GM12891 (cell line): Measurements from ENCODE around the gene IGF1R.

Experiments
- DNase-seq: peaks from one replicate; pipeline ENCODE4 v3.0.0; 2011; ENCODE audit warnings: low spot score; ENCODE audit not compliant: insufficient read length
- FAIRE-seq: peaks from 2 replicates; lab custom pipeline; 2011; peaks lifted over from hg19 to GRCh38; lab: Jason Lieb, UNC
- PAX5 ChIP-seq: IDR thresholded peaks from 2 replicates; pipeline ENCODE4 v1.6.1; 2011; ENCODE audit warnings: low read length, moderate library complexity, mild to moderate bottlenecking; ENCODE audit not compliant: insufficient read depth, severe bottlenecking
- POLR2A ChIP-seq: IDR thresholded peaks from 2 replicates; pipeline ENCODE4 v1.6.1; 2011; ENCODE audit warnings: low read depth, low read length, control low read depth
- POLR2AphosphoS5 ChIP-seq: IDR thresholded peaks from 2 replicates; pipeline ENCODE4 v1.6.1; 2011; ENCODE audit warnings: low read depth, low read length, control low read depth
- POU2F2 ChIP-seq: IDR thresholded peaks from 2 replicates; pipeline ENCODE4 v1.6.1; 2011; ENCODE audit warnings: low read depth, mild to moderate bottlenecking, control low read depth, low read length, moderate library complexity
- SPI1 ChIP-seq: IDR thresholded peaks from 2 replicates; pipeline ENCODE4 v1.6.1; 2011; ENCODE audit warnings: low read depth, low read length, control low read depth
- TAF1 ChIP-seq: IDR thresholded peaks from 2 replicates; pipeline ENCODE4 v1.6.1; 2011; ENCODE audit warnings: low read depth, low read length, control low read depth

Gene IGF1R

DNA sequence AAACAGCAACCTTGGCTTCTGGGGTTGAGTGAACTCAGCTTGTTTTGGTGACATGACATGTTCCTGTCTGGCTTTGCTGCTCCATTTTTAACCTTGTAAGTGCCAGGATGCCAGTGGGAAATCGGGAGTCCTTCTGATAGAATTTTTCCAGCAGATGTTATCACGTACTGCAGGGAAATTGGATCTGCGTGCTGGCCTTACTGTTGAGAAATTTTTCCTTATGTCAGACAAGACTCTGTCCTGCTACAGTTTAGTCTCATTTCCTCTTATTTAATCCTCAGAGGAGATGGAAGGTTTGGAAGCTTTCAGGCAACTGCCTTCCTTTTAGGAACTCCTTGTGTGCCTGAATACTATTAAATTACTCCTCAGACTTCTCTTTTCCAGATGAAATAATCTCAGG is 278.7 kb downstream of the IGF1R start:
- no peak for DNase-seq
- no peak for TF ChIP-seq PAX5
- no peak for TF ChIP-seq POU2F2
- no peak for TF ChIP-seq POLR2A
- no peak for TF ChIP-seq POLR2AphosphoS5
- TF ChIP-seq TAF1: no peak
- no peak for TF ChIP-seq SPI1
- no peak for FAIRE-seq

GRCh38 chr15:98927996-98928395 is 279.7 kb downstream of the IGF1R start:
- TF ChIP-seq SPI1 (no peak), POU2F2 (no peak), POLR2A (no peak), PAX5 (no peak), POLR2AphosphoS5 (no peak), TAF1 (no peak)
- no peak for DNase-seq
- no peak for FAIRE-seq

DNA sequence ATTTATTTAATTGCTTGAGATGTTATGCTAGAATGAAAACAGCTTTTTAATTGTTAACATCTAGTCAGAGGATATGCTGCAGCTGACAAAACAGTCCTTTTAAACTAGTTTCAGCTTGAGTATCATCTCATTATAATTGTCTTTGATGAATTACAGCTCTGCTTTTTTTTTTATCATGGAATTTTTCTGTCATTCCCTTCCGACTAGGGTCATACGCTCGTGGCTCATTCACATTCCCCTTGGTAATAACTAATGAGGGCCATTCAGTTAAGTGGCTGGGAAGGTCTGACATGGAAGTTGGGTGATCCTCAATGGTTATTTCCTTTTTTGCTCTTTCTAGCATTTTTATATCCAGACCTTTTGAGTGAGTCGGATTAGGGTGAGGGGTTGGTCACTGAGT is 282.2 kb downstream of the IGF1R start:
- FAIRE-seq (no peak), DNase-seq (no peak)
- no peak for TF ChIP-seq POLR2A
- TF ChIP-seq SPI1: no peak
- TF ChIP-seq PAX5: no peak
- TF ChIP-seq POU2F2: no peak
- TF ChIP-seq POLR2AphosphoS5: no peak
- no peak for TF ChIP-seq TAF1

- DNase-seq (no peak), FAIRE-seq (no peak)
- TF ChIP-seq PAX5: no peak
These were observed 282.7 kb downstream of the IGF1R start for GRCh38 chr15:98931004-98931403.

DNA sequence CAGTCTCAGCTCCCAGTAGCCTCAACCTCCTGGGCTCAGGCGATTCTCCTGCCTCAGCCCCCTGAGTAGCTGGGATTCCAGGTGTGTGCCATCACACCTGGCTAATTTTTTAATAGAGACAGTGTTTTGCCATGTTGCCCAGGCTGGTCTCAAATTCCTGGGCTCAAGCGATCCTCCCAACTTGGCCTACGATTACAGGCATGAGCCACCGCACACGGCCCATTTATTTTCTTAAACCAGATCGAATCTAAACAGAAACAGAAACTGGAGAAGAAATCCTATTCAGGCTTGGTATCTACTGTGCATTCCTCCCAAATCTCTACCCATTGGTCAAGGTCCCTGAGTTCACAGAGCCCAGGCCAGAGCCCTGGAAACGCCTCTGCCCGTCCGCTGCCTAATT is 285.1 kb downstream of the IGF1R start:
- TF ChIP-seq POLR2AphosphoS5: no peak
- no peak for TF ChIP-seq SPI1
- no peak for TF ChIP-seq PAX5
- TF ChIP-seq POLR2A: no peak
- no peak for TF ChIP-seq TAF1
- TF ChIP-seq POU2F2: no peak
- FAIRE-seq (no peak), DNase-seq (no peak)

- DNase-seq: no peak
These were observed 287.4 kb downstream of the IGF1R start for GRCh38 chr15:98935736-98936135.

GRCh38 chr15:98937413-98938104 is 289.2 kb downstream of the IGF1R start:
- FAIRE-seq: peak; percentile 78
- TF ChIP-seq POLR2A: no peak
- no peak for TF ChIP-seq PAX5
- no peak for TF ChIP-seq POU2F2
- no peak for TF ChIP-seq TAF1
- no peak for TF ChIP-seq SPI1
- no peak for TF ChIP-seq POLR2AphosphoS5
- no peak for DNase-seq

More at GRCh38 chr15:98935736-98936135, 287.4 kb downstream of the IGF1R start:
- FAIRE-seq: no peak
- no peak for TF ChIP-seq POLR2AphosphoS5
- TF ChIP-seq TAF1: no peak
- no peak for TF ChIP-seq POU2F2
- no peak for TF ChIP-seq PAX5
- no peak for TF ChIP-seq POLR2A
- no peak for TF ChIP-seq SPI1

GRCh38 chr15:98938105-98938417 is 289.7 kb downstream of the IGF1R start:
- FAIRE-seq (peak; percentile 9), DNase-seq (no peak)
- TF ChIP-seq TAF1 (no peak), SPI1 (no peak), PAX5 (no peak), POLR2A (no peak), POU2F2 (no peak), POLR2AphosphoS5 (no peak)

GRCh38 chr15:98938799-98939198 is 290.5 kb downstream of the IGF1R start:
- no peak for TF ChIP-seq POLR2A
- no peak for TF ChIP-seq POLR2AphosphoS5
- no peak for TF ChIP-seq PAX5
- TF ChIP-seq TAF1: no peak
- no peak for TF ChIP-seq SPI1
- TF ChIP-seq POU2F2: no peak
- FAIRE-seq (peak; percentile 5), DNase-seq (no peak)

- no peak for DNase-seq
- TF ChIP-seq POU2F2: no peak
- no peak for TF ChIP-seq SPI1
- TF ChIP-seq TAF1: no peak
- TF ChIP-seq POLR2AphosphoS5: no peak
- no peak for TF ChIP-seq POLR2A
- TF ChIP-seq PAX5: no peak
- FAIRE-seq: no peak
These were observed 291.2 kb downstream of the IGF1R start for GRCh38 chr15:98939311-98940080.
